ENCODE results near the gene TAOK2.

- TF ChIP-seq CTCF (IDR thresholded peaks at IDR 0.05) (no peak), POLR2A (IDR thresholded peaks at IDR 0.05) (no peak)
Measured at GRCh38 chr16:29975134-29975538, 1.5 kb downstream of the TAOK2 start.

Measured in thyroid gland (tissue), 4 donors.